ENCODE data around the gene CCDC172. TPM values are rescaled to one million over a fixed set of nuclear protein-coding genes. Genes with fewer than 3 reads are reported as not detected.

CCDC172 gene
- total RNA-seq, 1 donor from 2014 or later, result not detected

GRCh38 chr10:116306847-116307246, 17.4 kb upstream of the CCDC172 start:
- H3K27ac Mint-ChIP-seq, result no peak overlapping the region

GRCh38 chr10:116307455-116307854, 16.8 kb upstream of the CCDC172 start:
- H3K4me1 ChIP-seq, result no peaks in the 10 kb centered on the region
- H3K27ac Mint-ChIP-seq, result no peak overlapping the region
- H3K27ac ChIP-seq, result no peak overlapping the region
- H3F3A ChIP-seq (ENCODE audit: low read depth), result no peaks in the 10 kb centered on the region
- H3K36me3 ChIP-seq, result no peaks in the 10 kb centered on the region
- no peaks in the 10 kb centered on the region for H4K20me1 ChIP-seq (ENCODE audit: low read depth)
- H3K27me3 Mint-ChIP-seq (ENCODE audit: insufficient read depth, low read depth), result no peaks in the 10 kb centered on the region
- H3K9me3 Mint-ChIP-seq, result no peaks in the 10 kb centered on the region
- DNase-seq (ENCODE audit: low spot score), result no peak
- no peaks in the 10 kb centered on the region for H3K27me3 ChIP-seq
- H3K4me3 ChIP-seq, result no peak overlapping the region
- H3K4me1 Mint-ChIP-seq, result peaks cover 3% of the 10 kb centered on the region
- H3K4me3 Mint-ChIP-seq, result no peak overlapping the region
- H3K9me3 ChIP-seq (ENCODE audit: low read depth), result no peaks in the 10 kb centered on the region
- H3K79me2 ChIP-seq (ENCODE audit: low read depth), result no peaks in the 10 kb centered on the region
- no peak overlapping the region for H2AFZ ChIP-seq (replicated peaks)
- H3K4me2 ChIP-seq, result no peak overlapping the region
- no peaks in the 10 kb centered on the region for H3K36me3 Mint-ChIP-seq
- no peak overlapping the region for H3K9ac ChIP-seq
- no peak for TF ChIP-seq EZH2 (IDR thresholded peaks at IDR 0.05)
- no peak for TF ChIP-seq EZH2phosphoT487 (IDR thresholded peaks at IDR 0.05)
- TF ChIP-seq CTCF (IDR thresholded peaks at IDR 0.05), result no peak

More at GRCh38 chr10:116306847-116307246, 17.4 kb upstream of the CCDC172 start:
- Histone ChIP-seq H3K4me1 (no peaks in the 10 kb centered on the region), H3F3A (ENCODE audit: low read depth) (no peaks in the 10 kb centered on the region), H2AFZ (replicated peaks) (no peak overlapping the region), H3K4me2 (no peak overlapping the region), H3K79me2 (ENCODE audit: low read depth) (no peaks in the 10 kb centered on the region), H3K4me3 (no peak overlapping the region), H3K36me3 (no peaks in the 10 kb centered on the region), H3K27me3 (no peaks in the 10 kb centered on the region), H3K27ac (no peak overlapping the region), H4K20me1 (ENCODE audit: low read depth) (no peaks in the 10 kb centered on the region), H3K9ac (no peak overlapping the region), H3K9me3 (ENCODE audit: low read depth) (no peaks in the 10 kb centered on the region)
- Mint-ChIP-seq H3K36me3 (no peaks in the 10 kb centered on the region), H3K27me3 (ENCODE audit: insufficient read depth, low read depth) (no peaks in the 10 kb centered on the region), H3K4me1 (peaks cover 3% of the 10 kb centered on the region), H3K9me3 (no peaks in the 10 kb centered on the region), H3K4me3 (no peak overlapping the region)
- TF ChIP-seq EZH2phosphoT487 (IDR thresholded peaks at IDR 0.05) (no peak), CTCF (IDR thresholded peaks at IDR 0.05) (no peak), EZH2 (IDR thresholded peaks at IDR 0.05) (no peak)
- no peak for DNase-seq (ENCODE audit: low spot score)

- Histone ChIP-seq H3K27ac (no peak overlapping the region), H3K27me3 (no peaks in the 10 kb centered on the region), H3K4me1 (peaks cover 1% of the 10 kb centered on the region), H3K4me3 (no peak overlapping the region), H3K36me3 (no peaks in the 10 kb centered on the region), H2AFZ (replicated peaks) (no peak overlapping the region), H3K9me3 (ENCODE audit: low read depth) (no peaks in the 10 kb centered on the region), H3K9ac (no peak overlapping the region), H3K4me2 (no peak overlapping the region), H3F3A (ENCODE audit: low read depth) (no peaks in the 10 kb centered on the region), H4K20me1 (ENCODE audit: low read depth) (no peaks in the 10 kb centered on the region), H3K79me2 (ENCODE audit: low read depth) (no peaks in the 10 kb centered on the region)
- no peak for TF ChIP-seq CTCF (IDR thresholded peaks at IDR 0.05)
- TF ChIP-seq EZH2 (IDR thresholded peaks at IDR 0.05), result no peak
- TF ChIP-seq EZH2phosphoT487 (IDR thresholded peaks at IDR 0.05), result no peak
- Mint-ChIP-seq H3K36me3 (no peaks in the 10 kb centered on the region), H3K9me3 (peaks cover 2% of the 10 kb centered on the region), H3K27ac (no peak overlapping the region), H3K4me3 (no peak overlapping the region), H3K4me1 (peaks cover 6% of the 10 kb centered on the region), H3K27me3 (ENCODE audit: insufficient read depth, low read depth) (no peaks in the 10 kb centered on the region)
- DNase-seq (ENCODE audit: low spot score), result no peak
These were observed 13.2 kb upstream of the CCDC172 start for GRCh38 chr10:116311016-116311415.
